Left lung (tissue), 10 donors: ENCODE results near the gene S100A4. TPM values are rescaled to one million over a fixed set of nuclear protein-coding genes. Genes with fewer than 3 reads are reported as not detected.

Experiments
- ATAC-seq: fragments of 200-7000 bp; cut with Tn5 transposase; one replicate; pipeline ENCODE4 v1.9.1; 2020; ENCODE audit warnings: moderate library complexity
- DNase-seq, 4 donors: peaks; one replicate each; pipeline ENCODE4 v3.0.0-alpha.2; 2013 to 2020
- H3K27ac ChIP-seq, 2 donors: fragments of 200-600 bp; sonication (generic) in 1 of 2; one replicate each; pipeline versions ENCODE4 v1.5.0 to v1.8.0; 2020 to 2021
- H3K27me3 ChIP-seq, 2 donors: fragments of 200-600 bp; sonication (generic) in 1 of 2; one replicate each; pipeline versions ENCODE4 v1.5.0 to v1.8.0; 2020 to 2021
- H3K36me3 ChIP-seq, 2 donors: fragments of 200-600 bp; sonication (generic) in 1 of 2; one replicate each; pipeline versions ENCODE4 v1.5.0 to v1.8.0; 2020 to 2021
- H3K4me1 ChIP-seq, 2 donors: fragments of 200-600 bp; one replicate each; pipeline ENCODE4 v1.8.0; 2021
- H3K4me3 ChIP-seq, 2 donors: fragments of 200-600 bp; sonication (generic) in 1 of 2; one replicate each; pipeline versions ENCODE4 v1.5.0 to v1.8.0; 2020 to 2021; ENCODE audit warnings: mild to moderate bottlenecking in 1 of 2
- H3K9me3 ChIP-seq, 2 donors: fragments of 200-600 bp; sonication (generic) in 1 of 2; one replicate each; pipeline versions ENCODE4 v1.5.0 to v1.8.0; 2020 to 2021
- intact Hi-C, 2 donors: fragments of 100-400 bp; cut with DNase I; formaldehyde crosslinking; loops; one replicate each; pipeline versions ENCODE4 v1.11.2 to v1.14.2; 2022
- polyA plus RNA-seq, 6 donors: library from polyadenylated mRNA; unstranded; fragments of 120-200 nt; gene quantifications; one replicate each; pipeline ENCODE4 v1.2.1, GENCODE V29; 2013; ENCODE audit not compliant: insufficient read length in 6 of 6
- total RNA-seq, 2 donors: library from RNA; stranded (reverse); fragmentation: NEBNext Ultra II Directional; extraction: Animal tissue kit (Norgen Biotek cat#: 25700); gene quantifications; one replicate each; pipeline ENCODE4 v1.2.1, GENCODE V29; 2021
- TF ChIP-seq, protein P1 (sequence below), 2 donors: fragments of 200-600 bp; sonication (generic) in 1 of 2; IDR thresholded peaks; one replicate each; pipeline versions ENCODE4 v1.5.0 to v1.8.0; 2021; ENCODE audit warnings: antibody characterized with exemption in 2 of 2
- donor health status: DM: no; HTN: yes; CAD: no.
- donor health status: DM: no; HTN: no; CAD: no.

Gene S100A4
- total and polyA plus RNA-seq, 8 donors = 15.0 to 1,192 (median 22.4) TPM

DNA sequence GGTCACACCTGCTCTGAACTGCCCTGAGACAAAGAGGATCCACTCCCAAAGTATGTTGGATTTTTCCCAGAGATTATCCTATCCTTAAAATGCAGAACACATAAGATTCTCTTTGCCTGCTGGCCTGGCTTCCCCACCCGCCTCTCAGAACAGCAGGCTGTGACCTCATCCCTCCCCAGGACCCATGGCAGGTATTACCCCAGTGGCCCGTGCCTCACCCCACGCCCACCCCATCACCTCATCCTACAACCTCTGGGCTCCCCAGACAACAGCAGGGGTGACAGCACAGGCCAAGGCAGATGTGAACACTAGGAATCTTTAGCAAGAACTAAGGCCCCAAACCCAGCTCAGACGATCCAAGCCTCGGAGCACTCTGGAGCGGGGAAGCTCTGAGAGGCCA is 50.1 kb downstream of the S100A4 start:
- intact Hi-C loops = loop anchor here in 1 of 2 donors (2.0 kb wide), 1 partner anchor 139 kb away; the partner anchor contains the start of gene S100A9
- H3K36me3 ChIP-seq = no peaks in the 10 kb centered on the region
- DNase-seq = no peak
- no peak for ATAC-seq
- no peaks in the 10 kb centered on the region for H3K9me3 ChIP-seq
- H3K4me3 ChIP-seq = no peak overlapping the region
- TF ChIP-seq, protein P1, sequence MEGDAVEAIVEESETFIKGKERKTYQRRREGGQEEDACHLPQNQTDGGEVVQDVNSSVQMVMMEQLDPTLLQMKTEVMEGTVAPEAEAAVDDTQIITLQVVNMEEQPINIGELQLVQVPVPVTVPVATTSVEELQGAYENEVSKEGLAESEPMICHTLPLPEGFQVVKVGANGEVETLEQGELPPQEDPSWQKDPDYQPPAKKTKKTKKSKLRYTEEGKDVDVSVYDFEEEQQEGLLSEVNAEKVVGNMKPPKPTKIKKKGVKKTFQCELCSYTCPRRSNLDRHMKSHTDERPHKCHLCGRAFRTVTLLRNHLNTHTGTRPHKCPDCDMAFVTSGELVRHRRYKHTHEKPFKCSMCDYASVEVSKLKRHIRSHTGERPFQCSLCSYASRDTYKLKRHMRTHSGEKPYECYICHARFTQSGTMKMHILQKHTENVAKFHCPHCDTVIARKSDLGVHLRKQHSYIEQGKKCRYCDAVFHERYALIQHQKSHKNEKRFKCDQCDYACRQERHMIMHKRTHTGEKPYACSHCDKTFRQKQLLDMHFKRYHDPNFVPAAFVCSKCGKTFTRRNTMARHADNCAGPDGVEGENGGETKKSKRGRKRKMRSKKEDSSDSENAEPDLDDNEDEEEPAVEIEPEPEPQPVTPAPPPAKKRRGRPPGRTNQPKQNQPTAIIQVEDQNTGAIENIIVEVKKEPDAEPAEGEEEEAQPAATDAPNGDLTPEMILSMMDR (IDR thresholded peaks at IDR 0.05) = no peak
- no peaks in the 10 kb centered on the region for H3K27me3 ChIP-seq
- no peaks in the 10 kb centered on the region for H3K4me1 ChIP-seq
- H3K27ac ChIP-seq = no peak overlapping the region

DNA sequence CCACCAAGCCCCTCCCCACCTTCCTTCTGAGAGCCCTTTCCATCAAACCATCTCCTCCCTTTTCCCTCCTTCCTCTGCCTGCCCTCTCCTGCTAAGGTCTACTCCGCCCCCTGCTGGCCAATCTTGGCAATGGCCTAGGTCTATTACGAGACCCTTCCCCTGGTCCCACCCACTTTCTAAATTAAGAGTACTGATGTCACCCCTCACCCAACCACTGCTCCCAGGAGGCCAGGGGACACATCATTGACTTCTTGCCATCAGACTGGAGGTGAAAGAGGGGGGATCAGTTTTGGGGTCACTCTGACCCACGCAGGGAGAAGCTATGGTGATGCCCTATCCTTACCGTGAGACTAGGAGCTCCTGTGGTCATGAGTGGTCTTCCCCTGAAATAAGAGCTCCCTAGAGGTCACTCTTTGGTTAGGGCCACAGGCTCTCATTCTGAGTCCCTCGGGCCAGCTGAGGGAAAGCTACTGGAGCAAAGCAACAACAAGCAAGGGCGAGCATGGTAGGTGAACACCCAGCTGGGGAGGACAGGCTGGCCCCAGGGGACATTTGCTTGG is 50.5 kb downstream of the S100A4 start:
- DNase-seq = peak; percentile 57 to 92 (median 72)
- ATAC-seq = peak; percentile 83

More for the DNA sequence above, 50.5 kb downstream of the S100A4 start:
- H3K4me3 ChIP-seq = no peak overlapping the region
- H3K9me3 ChIP-seq = no peaks in the 10 kb centered on the region
- H3K27ac ChIP-seq = no peak overlapping the region
- intact Hi-C loops = loop anchor here in 1 of 2 donors (2.0 kb wide), 1 partner anchor 138 kb away; the partner anchor contains the start of gene S100A9
- TF ChIP-seq, protein P1 (IDR thresholded peaks at IDR 0.05) = peak; percentile 90 to 93
- H3K4me1 ChIP-seq = no peaks in the 10 kb centered on the region
- H3K27me3 ChIP-seq = no peaks in the 10 kb centered on the region
- H3K36me3 ChIP-seq = no peaks in the 10 kb centered on the region

Other genes with a start within 250 kb of the S100A4 start
- not detected for gene PGLYRP3, start 232.9 kb downstream of the S100A4 start, total RNA-seq
- gene PGLYRP3, start 232.9 kb downstream of the S100A4 start, polyA plus RNA-seq = not detected
- gene PGLYRP4, start 197.0 kb downstream of the S100A4 start, total RNA-seq = not detected
- gene PGLYRP4, start 197.0 kb downstream of the S100A4 start, polyA plus RNA-seq = not detected
- gene S100A9, start 188.0 kb downstream of the S100A4 start, total RNA-seq = 1,000 to 10,000 TPM in 1 of 2 donors, 100 to 1,000 TPM in 1; 193 to 1,552 TPM
- gene S100A9, start 188.0 kb downstream of the S100A4 start, polyA plus RNA-seq = 10 to 100 TPM; 17.0 to 45.0 (median 28.3) TPM
- 100 to 1,000 TPM in 1 of 2 donors, 10 to 100 TPM in 1; 12.1 to 178 TPM for gene S100A12, start 170.2 kb downstream of the S100A4 start, total RNA-seq
- 1 to 10 TPM; 1.1 to 6.9 (median 3.2) TPM for gene S100A12, start 170.2 kb downstream of the S100A4 start, polyA plus RNA-seq
- 1,000 to 10,000 TPM in 1 of 2 donors, 10 to 100 TPM in 1; 97.7 to 1,365 TPM for gene S100A8, start 154.7 kb downstream of the S100A4 start, total RNA-seq
- gene S100A8, start 154.7 kb downstream of the S100A4 start, polyA plus RNA-seq = 10 to 100 TPM; 10.2 to 33.2 (median 19.9) TPM
- gene S100A7A, start 129.3 kb downstream of the S100A4 start, total RNA-seq = not detected
- gene S100A7A, start 129.3 kb downstream of the S100A4 start, polyA plus RNA-seq = not detected
- gene S100A7, start 85.2 kb downstream of the S100A4 start, total RNA-seq = not detected
- gene S100A7, start 85.2 kb downstream of the S100A4 start, polyA plus RNA-seq = not detected
- 1,000 to 10,000 TPM; 1,672 to 1,797 TPM for gene S100A6, start 9.8 kb downstream of the S100A4 start, total RNA-seq
- gene S100A6, start 9.8 kb downstream of the S100A4 start, polyA plus RNA-seq = 100 to 1,000 TPM; 156 to 248 (median 183) TPM
- gene S100A5, start 4.9 kb downstream of the S100A4 start, total RNA-seq = under 1 TPM in 1 of 2 donors, not detected in 1; 0.42 TPM
- under 1 TPM in 3 of 6 donors, not detected in 3; 0.18 to 0.38 (median 0.34) TPM for gene S100A5, start 4.9 kb downstream of the S100A4 start, polyA plus RNA-seq
- gene S100A3, start 3.5 kb upstream of the S100A4 start, total RNA-seq = 1 to 10 TPM; 1.7 to 7.7 TPM
- under 1 TPM in 2 of 6 donors, not detected in 4; 0.20 to 0.58 TPM for gene S100A3, start 3.5 kb upstream of the S100A4 start, polyA plus RNA-seq
- 10 to 100 TPM in 1 of 2 donors, 1 to 10 TPM in 1; 7.1 to 25.9 TPM for gene S100A2, start 20.0 kb upstream of the S100A4 start, total RNA-seq
- 1 to 10 TPM in 4 of 6 donors, under 1 TPM in 2; 0.51 to 1.3 (median 1.0) TPM for gene S100A2, start 20.0 kb upstream of the S100A4 start, polyA plus RNA-seq
- 100 to 1,000 TPM; 118 to 145 TPM for gene S100A16, start 67.3 kb upstream of the S100A4 start, total RNA-seq
- 100 to 1,000 TPM; 129 to 160 (median 145) TPM for gene S100A16, start 67.3 kb upstream of the S100A4 start, polyA plus RNA-seq
- 100 to 1,000 TPM in 1 of 2 donors, 10 to 100 TPM in 1; 100.0 to 152 TPM for gene S100A14, start 70.5 kb upstream of the S100A4 start, total RNA-seq
- 100 to 1,000 TPM in 5 of 6 donors, 10 to 100 TPM in 1; 94.9 to 179 (median 150) TPM for gene S100A14, start 70.5 kb upstream of the S100A4 start, polyA plus RNA-seq
- 10 to 100 TPM; 75.1 to 80.0 TPM for gene S100A13, start 81.7 kb upstream of the S100A4 start, total RNA-seq
- gene S100A13, start 81.7 kb upstream of the S100A4 start, polyA plus RNA-seq = 100 to 1,000 TPM in 3 of 6 donors, 10 to 100 TPM in 3; 79.6 to 110 (median 93.6) TPM
- gene S100A1, start 82.6 kb upstream of the S100A4 start, total RNA-seq = 1 to 10 TPM in 1 of 2 donors, under 1 TPM in 1; 0.93 to 2.3 TPM
- gene S100A1, start 82.6 kb upstream of the S100A4 start, polyA plus RNA-seq = 1 to 10 TPM; 1.4 to 2.2 (median 1.8) TPM
- 10 to 100 TPM; 54.5 to 65.5 TPM for gene CHTOP, start 88.3 kb upstream of the S100A4 start, total RNA-seq
- gene CHTOP, start 88.3 kb upstream of the S100A4 start, polyA plus RNA-seq = 100 to 1,000 TPM; 110 to 125 (median 118) TPM
- gene SNAPIN, start 112.9 kb upstream of the S100A4 start, total RNA-seq = 10 to 100 TPM; 34.5 to 35.5 TPM
- gene SNAPIN, start 112.9 kb upstream of the S100A4 start, polyA plus RNA-seq = 10 to 100 TPM; 36.9 to 44.1 (median 39.2) TPM
- 100 to 1,000 TPM; 104 to 117 TPM for gene ILF2, start 125.2 kb upstream of the S100A4 start, total RNA-seq
- 100 to 1,000 TPM; 239 to 295 (median 260) TPM for gene ILF2, start 125.2 kb upstream of the S100A4 start, polyA plus RNA-seq
- gene NPR1, start 132.9 kb upstream of the S100A4 start, total RNA-seq = 10 to 100 TPM; 26.9 to 45.2 TPM
- gene NPR1, start 132.9 kb upstream of the S100A4 start, polyA plus RNA-seq = 10 to 100 TPM; 14.3 to 23.1 (median 17.4) TPM
- gene INTS3, start 182.2 kb upstream of the S100A4 start, total RNA-seq = 10 to 100 TPM; 50.5 to 57.5 TPM
- gene INTS3, start 182.2 kb upstream of the S100A4 start, polyA plus RNA-seq = 100 to 1,000 TPM in 5 of 6 donors, 10 to 100 TPM in 1; 90.4 to 131 (median 118) TPM
- gene SLC27A3, start 229.6 kb upstream of the S100A4 start, total RNA-seq = 10 to 100 TPM; 56.5 to 68.6 TPM
- 10 to 100 TPM; 32.4 to 50.3 (median 40.5) TPM for gene SLC27A3, start 229.6 kb upstream of the S100A4 start, polyA plus RNA-seq